CD4-positive, alpha-beta T cell treated with Interleukin-6 at 100 ng/mL for 8 hours (primary cell): ENCODE results near the gene CASQ2.

ENCODE experiments used
- DNase-seq: peaks from one replicate; pipeline ENCODE4 v3.0.0-alpha.2; 2020; ENCODE audit warnings: mixed read lengths, low spot score

CASQ2 gene

GRCh38 chr1:115661157-115661556 lies 107.4 kb downstream of the CASQ2 start:
- DNase-seq, result no peak

GRCh38 chr1:115660151-115660550 lies 108.4 kb downstream of the CASQ2 start:
- no peak for DNase-seq

GRCh38 chr1:115658646-115659045 lies 109.9 kb downstream of the CASQ2 start:
- DNase-seq, result no peak

GRCh38 chr1:115656461-115657077 lies 111.9 kb downstream of the CASQ2 start:
- no peak for DNase-seq

GRCh38 chr1:115655916-115656315 lies 112.6 kb downstream of the CASQ2 start:
- DNase-seq, result no peak

GRCh38 chr1:115655306-115655663 lies 113.2 kb downstream of the CASQ2 start:
- DNase-seq, result no peak

GRCh38 chr1:115654663-115655305 lies 113.7 kb downstream of the CASQ2 start:
- no peak for DNase-seq

- no peak for DNase-seq
Observed at GRCh38 chr1:115654125-115654524, 114.4 kb downstream of the CASQ2 start.

- DNase-seq, result no peak
Observed at GRCh38 chr1:115652236-115652788, 116.2 kb downstream of the CASQ2 start.

GRCh38 chr1:115651391-115651790 lies 117.1 kb downstream of the CASQ2 start:
- DNase-seq, result no peak

- DNase-seq, result no peak
Observed at GRCh38 chr1:115650961-115651360, 117.6 kb downstream of the CASQ2 start.
